ENCODE measurements around the gene B3GNT2. TPM values are rescaled to one million over a fixed set of nuclear protein-coding genes. Genes with fewer than 3 reads are reported as not detected.

The B3GNT2 gene
- total and polyA plus RNA-seq, 9 donors, result 6.7 to 20.6 (median 11.2) TPM

- Histone ChIP-seq H3K36me3 (no peaks in the 10 kb centered on the region), H3K9me3 (no peaks in the 10 kb centered on the region), H3K27ac (no peak overlapping the region), H3K27me3 (no peaks in the 10 kb centered on the region), H3K4me3 (no peak overlapping the region), H3K4me1 (ENCODE audit: insufficient read depth) (no peaks in the 10 kb centered on the region)
- intact Hi-C loops (cut with DNase I), result no loop called here
- 85 to 88% (median 88%) methylated on average over 6 of the region's 6 CpGs for WGBS, 3 donors
- TF ChIP-seq, protein P1, sequence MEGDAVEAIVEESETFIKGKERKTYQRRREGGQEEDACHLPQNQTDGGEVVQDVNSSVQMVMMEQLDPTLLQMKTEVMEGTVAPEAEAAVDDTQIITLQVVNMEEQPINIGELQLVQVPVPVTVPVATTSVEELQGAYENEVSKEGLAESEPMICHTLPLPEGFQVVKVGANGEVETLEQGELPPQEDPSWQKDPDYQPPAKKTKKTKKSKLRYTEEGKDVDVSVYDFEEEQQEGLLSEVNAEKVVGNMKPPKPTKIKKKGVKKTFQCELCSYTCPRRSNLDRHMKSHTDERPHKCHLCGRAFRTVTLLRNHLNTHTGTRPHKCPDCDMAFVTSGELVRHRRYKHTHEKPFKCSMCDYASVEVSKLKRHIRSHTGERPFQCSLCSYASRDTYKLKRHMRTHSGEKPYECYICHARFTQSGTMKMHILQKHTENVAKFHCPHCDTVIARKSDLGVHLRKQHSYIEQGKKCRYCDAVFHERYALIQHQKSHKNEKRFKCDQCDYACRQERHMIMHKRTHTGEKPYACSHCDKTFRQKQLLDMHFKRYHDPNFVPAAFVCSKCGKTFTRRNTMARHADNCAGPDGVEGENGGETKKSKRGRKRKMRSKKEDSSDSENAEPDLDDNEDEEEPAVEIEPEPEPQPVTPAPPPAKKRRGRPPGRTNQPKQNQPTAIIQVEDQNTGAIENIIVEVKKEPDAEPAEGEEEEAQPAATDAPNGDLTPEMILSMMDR (IDR thresholded peaks at IDR 0.05), result no peak
- TF ChIP-seq EP300 (IDR thresholded peaks at IDR 0.05), result no peak
- no peak for TF ChIP-seq POLR2A (IDR thresholded peaks at IDR 0.05)
- no peak for DNase-seq
Observed at GRCh38 chr2:62227386-62228075, 31.6 kb downstream of the B3GNT2 start.

DNA sequence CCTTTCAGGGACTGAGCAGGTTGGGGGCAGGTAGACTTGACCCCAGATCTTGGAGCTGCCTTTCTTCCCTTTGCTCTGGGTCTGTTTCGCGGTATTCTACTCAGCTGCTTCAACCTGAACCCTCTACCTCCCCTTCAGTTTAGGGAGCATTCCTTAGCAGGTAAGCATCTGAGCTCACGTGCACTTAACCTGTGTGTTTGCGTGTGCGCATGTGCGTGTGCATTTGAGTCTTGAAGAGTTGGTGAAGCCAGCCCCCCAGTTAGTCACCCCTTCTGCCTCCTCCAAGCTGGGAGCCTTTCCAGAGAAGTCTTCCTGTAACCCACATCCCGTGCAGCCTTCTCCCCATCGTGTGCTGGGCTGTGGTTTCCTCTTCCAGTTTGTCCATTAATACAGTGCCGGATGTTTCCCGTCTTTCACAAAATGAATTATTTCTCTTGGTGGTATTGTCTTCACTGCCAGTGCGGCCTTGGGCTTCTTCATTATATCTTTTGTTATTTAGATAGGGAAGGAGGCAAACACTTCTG lies 33.2 kb downstream of the B3GNT2 start:
- TF ChIP-seq POLR2A (IDR thresholded peaks at IDR 0.05) (no peak), EP300 (IDR thresholded peaks at IDR 0.05) (no peak)
- TF ChIP-seq, protein P1 (IDR thresholded peaks at IDR 0.05), result no peak
- 82 to 84% (median 84%) methylated on average over 11 of the region's 11 CpGs for WGBS, 3 donors
- no peaks in the 10 kb centered on the region for H3K27me3 ChIP-seq
- H3K27ac ChIP-seq, result no peak overlapping the region
- no peak overlapping the region for H3K4me3 ChIP-seq
- H3K36me3 ChIP-seq, result no peaks in the 10 kb centered on the region
- H3K4me1 ChIP-seq (ENCODE audit: insufficient read depth), result no peaks in the 10 kb centered on the region
- no peaks in the 10 kb centered on the region for H3K9me3 ChIP-seq
- intact Hi-C loops (cut with DNase I), result no loop called here
- DNase-seq, result no peak

DNA sequence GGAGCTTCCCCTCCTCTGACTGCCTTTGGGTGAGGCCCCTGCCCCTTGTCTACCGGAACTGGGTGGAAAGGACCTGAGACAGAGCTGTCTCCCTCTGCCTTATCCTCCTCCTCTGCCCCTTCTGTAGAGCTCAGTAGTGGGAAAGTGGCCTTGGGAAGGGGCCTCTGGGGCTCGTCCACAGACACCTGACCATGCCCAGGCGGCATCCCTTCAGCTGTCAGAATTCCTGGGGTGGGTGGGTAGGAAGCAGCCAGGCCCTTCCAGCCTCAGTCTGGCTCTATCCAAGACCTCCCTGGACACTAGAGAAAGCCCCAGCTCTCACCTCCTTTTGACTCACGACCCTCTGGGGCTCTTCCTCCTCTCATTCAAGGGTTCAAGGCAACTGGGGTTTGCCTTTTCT lies 35.6 kb downstream of the B3GNT2 start:
- H3K9me3 ChIP-seq, result no peaks in the 10 kb centered on the region
- no peak overlapping the region for H3K4me3 ChIP-seq
- H3K36me3 ChIP-seq, result no peaks in the 10 kb centered on the region
- H3K4me1 ChIP-seq (ENCODE audit: insufficient read depth), result no peaks in the 10 kb centered on the region
- H3K27me3 ChIP-seq, result no peaks in the 10 kb centered on the region
- WGBS, 3 donors, result 54 to 66% (median 55%) methylated on average over 4 of the region's 4 CpGs
- no peak for DNase-seq
- intact Hi-C loops (cut with DNase I), result no loop called here
- TF ChIP-seq POLR2A (IDR thresholded peaks at IDR 0.05), result no peak
- no peak for TF ChIP-seq EP300 (IDR thresholded peaks at IDR 0.05)
- TF ChIP-seq, protein P1 (IDR thresholded peaks at IDR 0.05), result no peak
- H3K27ac ChIP-seq, result no peak overlapping the region

DNA sequence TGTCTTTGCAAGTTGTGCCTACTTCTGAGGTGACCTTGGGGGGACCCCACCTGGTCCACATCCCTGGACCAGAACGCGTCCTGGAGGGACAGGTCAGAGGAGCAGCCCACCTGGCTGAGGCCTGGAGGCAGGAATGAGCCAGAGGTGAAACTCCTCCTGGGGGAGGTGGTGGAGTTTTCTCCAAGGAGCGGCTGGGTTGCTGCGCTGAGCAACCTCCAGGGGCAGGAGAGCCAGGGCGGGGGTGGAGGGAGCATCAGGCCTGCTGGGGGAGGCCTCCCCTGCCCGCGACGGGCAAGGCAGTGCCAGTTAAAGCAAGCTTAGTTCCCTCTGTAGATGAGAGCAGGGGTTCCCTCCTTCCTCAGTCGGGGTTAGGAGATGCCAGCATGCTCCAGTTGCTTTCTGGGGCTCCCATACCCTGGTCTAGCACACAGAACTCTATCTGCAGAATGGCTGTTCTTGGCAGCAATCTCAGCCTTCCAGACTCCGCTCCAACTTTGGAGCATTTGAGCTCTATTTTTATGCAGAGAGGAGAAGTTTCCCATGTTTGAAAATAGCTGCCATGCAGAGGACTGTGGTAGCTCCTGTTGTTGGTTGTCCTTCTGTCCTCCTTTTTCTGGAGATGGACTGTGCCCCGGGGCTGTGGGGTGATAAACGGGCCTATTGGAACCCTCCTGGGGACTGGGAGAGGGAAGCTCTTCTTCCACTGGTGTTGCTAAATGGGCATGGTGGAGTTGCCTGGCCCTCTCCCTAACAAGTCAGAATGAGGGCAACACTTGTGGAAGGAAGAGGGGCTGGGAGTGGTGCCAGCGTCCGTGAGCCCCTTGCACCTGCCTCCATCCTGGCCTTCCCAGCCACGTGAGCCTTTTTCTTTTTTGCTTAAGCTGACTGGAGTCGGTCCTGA lies 39.1 kb downstream of the B3GNT2 start:
- no peak overlapping the region for H3K27ac ChIP-seq
- TF ChIP-seq POLR2A (IDR thresholded peaks at IDR 0.05) (no peak), EP300 (IDR thresholded peaks at IDR 0.05) (no peak)
- TF ChIP-seq, protein P1 (IDR thresholded peaks at IDR 0.05), result no peak

More for the DNA sequence above, 39.1 kb downstream of the B3GNT2 start:
- intact Hi-C loops (cut with DNase I), result no loop called here
- Histone ChIP-seq H3K4me3 (no peak overlapping the region), H3K4me1 (ENCODE audit: insufficient read depth) (no peaks in the 10 kb centered on the region), H3K36me3 (no peaks in the 10 kb centered on the region), H3K9me3 (no peaks in the 10 kb centered on the region), H3K27me3 (no peaks in the 10 kb centered on the region)
- WGBS, 3 donors, result 83 to 85% (median 84%) methylated on average over 10 to 16 of the region's 16 CpGs
- no peak for DNase-seq

All from ovary (tissue), 9 donors.